SK-N-SH treated with all-trans-retinoic acid at 6 μM for 48 hours (cell line): ENCODE data around the gene PDE1A.

ENCODE experiments used
- ATAC-seq: fragments of 200-7000 bp; cut with Tn5 transposase; 3 replicates; pipeline ENCODE4 v1.9.1; 2020; ENCODE audit warnings: mild to moderate bottlenecking, moderate library complexity
- ARNTL ChIP-seq: fragments of 450-650 bp; formaldehyde crosslinking; IDR thresholded peaks from 2 replicates; pipeline ENCODE4 v1.5.0; 2020; ENCODE audit warnings: low read depth, mild to moderate bottlenecking, moderate library complexity, borderline replicate concordance
- BACH2 ChIP-seq: fragments of 250-450 bp; sonication (Bioruptor Pico); IDR thresholded peaks from 2 replicates; pipeline ENCODE4 v1.9.0; 2021; ENCODE audit warnings: mild to moderate bottlenecking, borderline replicate concordance
- CSDC2 ChIP-seq: fragments of 250-450 bp; sonication (Bioruptor Pico); IDR thresholded peaks from 2 replicates; pipeline ENCODE4 v1.5.0; 2020; ENCODE audit warnings: mild to moderate bottlenecking, moderate library complexity
- ESRRG ChIP-seq: fragments of 250-450 bp; sonication (Bioruptor Pico); IDR thresholded peaks from 2 replicates; pipeline ENCODE4 v1.6.1; 2021; ENCODE audit warnings: mild to moderate bottlenecking
- GLIS3 ChIP-seq: fragments of 250-450 bp; sonication (Bioruptor Pico); IDR thresholded peaks from 2 replicates; pipeline ENCODE4 v1.5.0; 2020; ENCODE audit warnings: mild to moderate bottlenecking, moderate library complexity
- ISL1 ChIP-seq: fragments of 250-450 bp; sonication (Bioruptor Pico); IDR thresholded peaks from 2 replicates; pipeline ENCODE4 v2.1.2; 2022; ENCODE audit warnings: mild to moderate bottlenecking, moderate library complexity
- OSR1 ChIP-seq: fragments of 250-450 bp; sonication (Bioruptor Pico); IDR thresholded peaks from 2 replicates; pipeline ENCODE4 v1.8.0; 2022; ENCODE audit warnings: moderate library complexity, mild to moderate bottlenecking, inconsistent platforms
- PPARA ChIP-seq: fragments of 250-450 bp; sonication (Bioruptor Pico); IDR thresholded peaks from 2 replicates; pipeline ENCODE4 v1.5.0; 2020; ENCODE audit warnings: mild to moderate bottlenecking, borderline replicate concordance
- RARB ChIP-seq: fragments of 250-450 bp; sonication (Bioruptor Pico); IDR thresholded peaks from 2 replicates; pipeline ENCODE4 v1.8.0; 2021; ENCODE audit warnings: mild to moderate bottlenecking, moderate library complexity
- SNAI2 ChIP-seq: fragments of 250-450 bp; sonication (Bioruptor Pico); IDR thresholded peaks from 2 replicates; pipeline ENCODE4 v1.5.0; 2020; ENCODE audit warnings: mild to moderate bottlenecking, moderate library complexity
- TCF4 ChIP-seq: fragments of 250-450 bp; sonication (Bioruptor Pico); IDR thresholded peaks from 2 replicates; pipeline ENCODE4 v1.8.0; 2021; ENCODE audit warnings: mild to moderate bottlenecking, moderate library complexity, borderline replicate concordance
- TOX ChIP-seq: fragments of 250-450 bp; sonication (Bioruptor Pico); IDR thresholded peaks from 2 replicates; pipeline ENCODE4 v1.8.0; 2021; ENCODE audit warnings: mild to moderate bottlenecking, moderate library complexity, borderline replicate concordance
- ZC3H10 ChIP-seq: fragments of 250-450 bp; sonication (Bioruptor Pico); IDR thresholded peaks from 2 replicates; pipeline ENCODE4 v1.5.1; 2021; ENCODE audit warnings: mild to moderate bottlenecking, moderate library complexity
- ZFP3 ChIP-seq: fragments of 250-450 bp; sonication (Bioruptor Pico); IDR thresholded peaks from 2 replicates; pipeline ENCODE4 v1.5.0; 2020; ENCODE audit warnings: mild to moderate bottlenecking, moderate library complexity
- ZFP30 ChIP-seq: fragments of 450-650 bp; formaldehyde crosslinking; IDR thresholded peaks from 2 replicates; pipeline ENCODE4 v1.5.0; 2022; ENCODE audit warnings: mild to moderate bottlenecking, moderate library complexity
- ZNF565 ChIP-seq: fragments of 450-650 bp; formaldehyde crosslinking; conservative IDR thresholded peaks from 2 replicates; pipeline ENCODE4 v1.5.0; 2020; ENCODE audit warnings: low read depth, mild to moderate bottlenecking, moderate library complexity
- TF ChIP-seq, protein P1 (sequence below): fragments of 250-450 bp; sonication (Bioruptor Pico); IDR thresholded peaks from 2 replicates; pipeline ENCODE4 v1.5.1; 2020; ENCODE audit warnings: low read depth, mild to moderate bottlenecking, moderate library complexity
- TF ChIP-seq, protein P2 (sequence below): fragments of 250-450 bp; sonication (Bioruptor Pico); IDR thresholded peaks from 2 replicates; pipeline ENCODE4 v1.5.1; 2021; ENCODE audit warnings: mild to moderate bottlenecking, moderate library complexity
- TF ChIP-seq, protein P3 (sequence below): fragments of 250-450 bp; sonication (Bioruptor Pico); IDR thresholded peaks from 2 replicates; pipeline ENCODE4 v1.8.0; 2021; ENCODE audit warnings: low read depth, mild to moderate bottlenecking, moderate library complexity, borderline replicate concordance
- TF ChIP-seq, protein P4 (sequence below): fragments of 250-450 bp; sonication (Bioruptor Pico); IDR thresholded peaks from 2 replicates; pipeline ENCODE4 v1.5.0; 2020; ENCODE audit warnings: mild to moderate bottlenecking, moderate library complexity

Gene PDE1A

DNA sequence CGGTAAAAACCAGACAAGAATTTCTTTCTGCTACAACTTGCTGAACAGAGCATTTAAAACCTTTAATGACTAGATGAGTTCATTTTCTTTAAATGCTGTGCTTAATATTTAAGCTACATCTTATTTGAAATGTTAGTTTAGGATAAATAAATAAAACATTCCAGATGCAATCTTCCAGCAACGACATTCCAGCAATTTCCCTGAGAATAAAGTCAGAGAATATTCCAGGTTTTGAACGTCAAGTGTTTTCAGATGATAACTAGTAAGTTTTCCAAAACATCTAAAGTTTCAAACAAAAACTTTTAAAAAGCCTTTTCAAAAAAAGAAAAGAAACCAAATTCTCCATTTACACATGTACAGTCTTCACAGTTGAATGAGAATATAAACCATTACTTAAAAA is 336.4 kb downstream of the PDE1A start:
- ATAC-seq = no peak
- TF ChIP-seq, protein P1, sequence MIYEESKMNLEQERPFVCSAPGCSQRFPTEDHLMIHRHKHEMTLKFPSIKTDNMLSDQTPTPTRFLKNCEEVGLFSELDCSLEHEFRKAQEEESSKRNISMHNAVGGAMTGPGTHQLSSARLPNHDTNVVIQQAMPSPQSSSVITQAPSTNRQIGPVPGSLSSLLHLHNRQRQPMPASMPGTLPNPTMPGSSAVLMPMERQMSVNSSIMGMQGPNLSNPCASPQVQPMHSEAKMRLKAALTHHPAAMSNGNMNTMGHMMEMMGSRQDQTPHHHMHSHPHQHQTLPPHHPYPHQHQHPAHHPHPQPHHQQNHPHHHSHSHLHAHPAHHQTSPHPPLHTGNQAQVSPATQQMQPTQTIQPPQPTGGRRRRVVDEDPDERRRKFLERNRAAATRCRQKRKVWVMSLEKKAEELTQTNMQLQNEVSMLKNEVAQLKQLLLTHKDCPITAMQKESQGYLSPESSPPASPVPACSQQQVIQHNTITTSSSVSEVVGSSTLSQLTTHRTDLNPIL (CRISPR knock-in tag) = no peak
- TF ChIP-seq, protein P2, sequence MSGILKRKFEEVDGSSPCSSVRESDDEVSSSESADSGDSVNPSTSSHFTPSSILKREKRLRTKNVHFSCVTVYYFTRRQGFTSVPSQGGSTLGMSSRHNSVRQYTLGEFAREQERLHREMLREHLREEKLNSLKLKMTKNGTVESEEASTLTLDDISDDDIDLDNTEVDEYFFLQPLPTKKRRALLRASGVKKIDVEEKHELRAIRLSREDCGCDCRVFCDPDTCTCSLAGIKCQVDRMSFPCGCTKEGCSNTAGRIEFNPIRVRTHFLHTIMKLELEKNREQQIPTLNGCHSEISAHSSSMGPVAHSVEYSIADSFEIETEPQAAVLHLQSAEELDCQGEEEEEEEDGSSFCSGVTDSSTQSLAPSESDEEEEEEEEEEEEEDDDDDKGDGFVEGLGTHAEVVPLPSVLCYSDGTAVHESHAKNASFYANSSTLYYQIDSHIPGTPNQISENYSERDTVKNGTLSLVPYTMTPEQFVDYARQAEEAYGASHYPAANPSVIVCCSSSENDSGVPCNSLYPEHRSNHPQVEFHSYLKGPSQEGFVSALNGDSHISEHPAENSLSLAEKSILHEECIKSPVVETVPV = no peak
- TF ChIP-seq, protein P3, sequence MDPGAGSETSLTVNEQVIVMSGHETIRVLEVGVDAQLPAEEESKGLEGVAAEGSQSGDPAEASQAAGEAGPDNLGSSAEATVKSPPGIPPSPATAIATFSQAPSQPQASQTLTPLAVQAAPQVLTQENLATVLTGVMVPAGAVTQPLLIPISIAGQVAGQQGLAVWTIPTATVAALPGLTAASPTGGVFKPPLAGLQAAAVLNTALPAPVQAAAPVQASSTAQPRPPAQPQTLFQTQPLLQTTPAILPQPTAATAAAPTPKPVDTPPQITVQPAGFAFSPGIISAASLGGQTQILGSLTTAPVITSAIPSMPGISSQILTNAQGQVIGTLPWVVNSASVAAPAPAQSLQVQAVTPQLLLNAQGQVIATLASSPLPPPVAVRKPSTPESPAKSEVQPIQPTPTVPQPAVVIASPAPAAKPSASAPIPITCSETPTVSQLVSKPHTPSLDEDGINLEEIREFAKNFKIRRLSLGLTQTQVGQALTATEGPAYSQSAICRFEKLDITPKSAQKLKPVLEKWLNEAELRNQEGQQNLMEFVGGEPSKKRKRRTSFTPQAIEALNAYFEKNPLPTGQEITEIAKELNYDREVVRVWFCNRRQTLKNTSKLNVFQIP (CRISPR knock-in tag) = no peak
- TF ChIP-seq GLIS3 (CRISPR knock-in tag) (no peak), ZNF565 (CRISPR knock-in tag) (no peak), ZFP30 (CRISPR knock-in tag) (no peak), ESRRG (no peak), TOX (CRISPR knock-in tag) (no peak), ZC3H10 (CRISPR knock-in tag) (no peak), ISL1 (no peak), PPARA (no peak), CSDC2 (CRISPR knock-in tag) (no peak), ARNTL (CRISPR knock-in tag) (no peak), BACH2 (CRISPR knock-in tag) (no peak), SNAI2 (CRISPR knock-in tag) (no peak), TCF4 (CRISPR knock-in tag) (no peak), RARB (CRISPR knock-in tag) (no peak), ZFP3 (CRISPR knock-in tag) (no peak), OSR1 (CRISPR knock-in tag) (no peak)
- TF ChIP-seq, protein P4, sequence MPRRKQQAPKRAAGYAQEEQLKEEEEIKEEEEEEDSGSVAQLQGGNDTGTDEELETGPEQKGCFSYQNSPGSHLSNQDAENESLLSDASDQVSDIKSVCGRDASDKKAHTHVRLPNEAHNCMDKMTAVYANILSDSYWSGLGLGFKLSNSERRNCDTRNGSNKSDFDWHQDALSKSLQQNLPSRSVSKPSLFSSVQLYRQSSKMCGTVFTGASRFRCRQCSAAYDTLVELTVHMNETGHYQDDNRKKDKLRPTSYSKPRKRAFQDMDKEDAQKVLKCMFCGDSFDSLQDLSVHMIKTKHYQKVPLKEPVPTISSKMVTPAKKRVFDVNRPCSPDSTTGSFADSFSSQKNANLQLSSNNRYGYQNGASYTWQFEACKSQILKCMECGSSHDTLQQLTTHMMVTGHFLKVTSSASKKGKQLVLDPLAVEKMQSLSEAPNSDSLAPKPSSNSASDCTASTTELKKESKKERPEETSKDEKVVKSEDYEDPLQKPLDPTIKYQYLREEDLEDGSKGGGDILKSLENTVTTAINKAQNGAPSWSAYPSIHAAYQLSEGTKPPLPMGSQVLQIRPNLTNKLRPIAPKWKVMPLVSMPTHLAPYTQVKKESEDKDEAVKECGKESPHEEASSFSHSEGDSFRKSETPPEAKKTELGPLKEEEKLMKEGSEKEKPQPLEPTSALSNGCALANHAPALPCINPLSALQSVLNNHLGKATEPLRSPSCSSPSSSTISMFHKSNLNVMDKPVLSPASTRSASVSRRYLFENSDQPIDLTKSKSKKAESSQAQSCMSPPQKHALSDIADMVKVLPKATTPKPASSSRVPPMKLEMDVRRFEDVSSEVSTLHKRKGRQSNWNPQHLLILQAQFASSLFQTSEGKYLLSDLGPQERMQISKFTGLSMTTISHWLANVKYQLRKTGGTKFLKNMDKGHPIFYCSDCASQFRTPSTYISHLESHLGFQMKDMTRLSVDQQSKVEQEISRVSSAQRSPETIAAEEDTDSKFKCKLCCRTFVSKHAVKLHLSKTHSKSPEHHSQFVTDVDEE = no peak
